ENCODE data around the gene TEAD4.

GRCh38 chr12:3004655-3005565 lies 45.7 kb downstream of the TEAD4 start:
- TF ChIP-seq CTCF (IDR thresholded peaks at IDR 0.05; ENCODE audit: insufficient read depth, low read length, poor library complexity, severe bottlenecking) (no peak), EZH2phosphoT487 (conservative IDR thresholded peaks at IDR 0.05; ENCODE audit: low read length) (no peak)
